Uterus (tissue), 2 donors: ENCODE measurements around the gene EIF4E2.

Experiments
- CTCF ChIP-seq, 4 experiments: fragments of 200-600 bp in 2 of 4; fragments of 450-650 bp in 2 of 4; sonication (generic) in 2 of 4; IDR thresholded peaks; one replicate each; pipeline ENCODE4 v1.5.1; 2016 to 2019; ENCODE audit warnings: antibody characterized with exemption in 4 of 4, mild to moderate bottlenecking in 2 of 4, moderate library complexity in 1 of 4
- POLR2A ChIP-seq, 2 donors: fragments of 450-650 bp; IDR thresholded peaks; one replicate each; pipeline ENCODE4 v1.6.1; 2016; ENCODE audit warnings: antibody characterized with exemption in 2 of 2, mild to moderate bottlenecking in 1 of 2, moderate library complexity in 1 of 2

- peak; percentile 65 to 86 (median 78) for TF ChIP-seq CTCF (IDR thresholded peaks at IDR 0.05)
- no peak for TF ChIP-seq POLR2A (IDR thresholded peaks at IDR 0.05)
Measured at GRCh38 chr2:232521959-232522622, 28.4 kb upstream of the EIF4E2 start.
